Superior temporal gyrus (tissue), 1 donor: Measurements from ENCODE around the gene SBK3.
"Not testable (repeated sequence)": the region's sequence is repeated elsewhere in the genome, so short reads cannot be mapped to it uniquely, and the experiment has no call there.

Experiments
- DNase-seq: peaks from one replicate; pipeline ENCODE4 v3.0.0-alpha.2; 2016; ENCODE audit errors: extremely low spot score

Gene SBK3

GRCh38 chr19:55545443-55545842 lies at the start of gene SBK3:
SBK3 (minus strand) TSS chr19:55545543; CDS start chr19:55545543, 0 bp downstream.
- DNase-seq: no peak

- DNase-seq: no peak
Observed at GRCh38 chr19:55593096-55593772, 47.9 kb upstream of the SBK3 start.

GRCh38 chr19:55592391-55593090 lies 47.2 kb upstream of the SBK3 start:
- DNase-seq: no peak

GRCh38 chr19:55591555-55591954 lies 46.2 kb upstream of the SBK3 start:
- no peak for DNase-seq

- no peak for DNase-seq
Observed at GRCh38 chr19:55590617-55591016, 45.3 kb upstream of the SBK3 start.

- DNase-seq: no peak
Observed at GRCh38 chr19:55590109-55590508, 44.8 kb upstream of the SBK3 start.

- no peak for DNase-seq
Observed at GRCh38 chr19:55588738-55589137, 43.4 kb upstream of the SBK3 start.

- peak; percentile 89 for DNase-seq
Observed at GRCh38 chr19:55586976-55587668, 41.8 kb upstream of the SBK3 start.

- DNase-seq: no peak
Observed at GRCh38 chr19:55585658-55586339, 40.5 kb upstream of the SBK3 start.

- no peak for DNase-seq
Observed at GRCh38 chr19:55584871-55585270, 39.5 kb upstream of the SBK3 start.

GRCh38 chr19:55583897-55584296 lies 38.6 kb upstream of the SBK3 start:
- DNase-seq: not testable (repeated sequence)

GRCh38 chr19:55582284-55582683 lies 36.9 kb upstream of the SBK3 start:
- not testable (repeated sequence) for DNase-seq

GRCh38 chr19:55581823-55582223 lies 36.5 kb upstream of the SBK3 start:
- no peak for DNase-seq

- DNase-seq: no peak
Observed at GRCh38 chr19:55581145-55581822, 35.9 kb upstream of the SBK3 start.

- peak; percentile 88 for DNase-seq
Observed at GRCh38 chr19:55580628-55581144, 35.3 kb upstream of the SBK3 start, which contains the start of gene ZNF579. ZNF579 (minus strand) TSS chr19:55580848; CDS start chr19:55579639, 1,209 bp downstream.

- DNase-seq: no peak
Observed at GRCh38 chr19:55579766-55580621, 34.7 kb upstream of the SBK3 start.

GRCh38 chr19:55578761-55579747 lies 33.7 kb upstream of the SBK3 start:
- no peak for DNase-seq

GRCh38 chr19:55578031-55578760 lies 32.9 kb upstream of the SBK3 start:
- no peak for DNase-seq
